ENCODE measurements around the gene PRRT1B. TPM values are rescaled to one million over a fixed set of nuclear protein-coding genes. Genes with fewer than 3 reads are reported as not detected.

PRRT1B gene
- polyA plus RNA-seq, 2 of the 4 experiments (the other 2 are of a cell fraction), result 0.79 to 0.80 TPM

DNA sequence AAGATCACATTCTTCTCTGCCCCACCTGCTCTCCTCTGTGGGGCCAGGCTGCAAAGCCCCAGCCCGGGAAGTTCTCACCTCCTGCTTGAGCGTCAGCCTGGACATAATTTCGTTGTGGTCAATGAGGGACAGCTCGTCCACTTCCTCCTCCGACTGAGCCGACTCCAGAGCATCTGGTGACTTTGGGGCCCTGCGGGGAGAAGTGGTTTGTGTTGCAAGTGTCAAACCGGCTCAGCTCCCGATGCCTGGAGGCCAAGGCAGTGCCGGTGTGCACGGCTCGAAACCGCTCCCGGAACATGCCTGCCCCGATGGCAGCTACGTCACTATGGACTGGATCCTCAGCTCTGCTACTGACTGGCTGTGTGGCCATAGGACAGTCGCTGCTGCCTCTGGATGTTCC, 52.8 kb downstream of the PRRT1B start:
- CTCF ChIA-PET, result interaction anchor here (0.7 to 27.5 kb wide), 5 partner anchors 13 to 145 kb away, joined by 3 to 737 read pairs (median 3); partner anchors contain the start of gene RAPGEF1
- H3K27ac ChIP-seq, result no peak overlapping the region
- POLR2A ChIA-PET, result no interaction called here
- ATAC-seq, result no peak
- peaks cover 20% of the 10 kb centered on the region for H3K4me1 ChIP-seq
- no peak overlapping the region for H3K4me2 ChIP-seq
- TF ChIP-seq RARB (CRISPR knock-in tag; IDR thresholded peaks at IDR 0.05), result no peak
- FAIRE-seq, result no peak
- no peaks in the 10 kb centered on the region for H3K9me3 ChIP-seq
- 92% methylated on average over 17 of the region's 17 CpGs for WGBS (ENCODE audit: missing lambda C conversion rate)
- DNase-seq (ENCODE audit: low read depth in 1 of 2, low spot score in 1 of 2), result no peak
- no peak overlapping the region for H3K4me3 ChIP-seq

DNA sequence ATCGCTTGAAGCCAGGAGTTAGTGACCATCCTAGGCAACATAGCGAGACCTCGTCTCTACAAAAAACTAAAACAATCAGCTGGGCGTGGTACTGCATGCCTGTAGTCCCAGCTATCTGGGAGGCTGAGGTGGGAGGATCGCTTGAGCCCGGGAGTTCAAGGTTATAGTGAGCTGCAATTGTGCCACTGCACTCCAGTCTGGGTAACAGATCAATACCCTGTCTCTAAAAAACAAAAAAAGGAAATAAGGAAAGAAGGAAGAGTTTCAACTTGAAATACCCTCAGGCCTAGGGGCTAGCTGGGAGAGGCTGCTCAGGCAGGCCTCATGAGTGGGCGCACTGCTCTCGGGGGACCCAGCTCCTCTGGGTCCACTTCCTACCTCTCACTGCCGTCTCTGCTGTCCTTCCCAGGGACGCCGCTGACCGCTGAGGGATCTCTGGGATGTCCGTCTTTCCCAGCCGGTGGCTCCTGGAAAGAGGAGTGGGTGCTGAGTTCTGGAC, 56.4 kb downstream of the PRRT1B start:
- H3K4me3 ChIP-seq, result no peak overlapping the region
- FAIRE-seq, result no peak
- no peak overlapping the region for H3K27ac ChIP-seq
- no peak for ATAC-seq
- no peaks in the 10 kb centered on the region for H3K9me3 ChIP-seq
- H3K4me1 ChIP-seq, result peaks cover 12% of the 10 kb centered on the region
- 93% methylated on average over 14 of the region's 14 CpGs for WGBS (ENCODE audit: missing lambda C conversion rate)
- no peak for DNase-seq (ENCODE audit: low read depth in 1 of 2, low spot score in 1 of 2)
- ChIA-PET POLR2A (interaction anchor here (0.6 kb wide), 1 partner anchor 137 kb away, joined by 3 read pairs; no protein-coding TSS in a partner anchor), CTCF (interaction anchor here (0.6 to 27.5 kb wide), 7 partner anchors 9 to 646 kb away, joined by 3 to 737 read pairs (median 4); partner anchors contain the start of gene RAPGEF1)
- no peak overlapping the region for H3K4me2 ChIP-seq
- TF ChIP-seq POLR2AphosphoS2 (conservative IDR thresholded peaks at IDR 0.05; ENCODE audit: low read length) (no peak), GATA3 (IDR thresholded peaks at IDR 0.05; ENCODE audit: borderline replicate concordance) (no peak), HOXB5 (CRISPR knock-in tag; IDR thresholded peaks at IDR 0.05) (no peak), RARB (CRISPR knock-in tag; IDR thresholded peaks at IDR 0.05) (no peak), RNF2 (IDR thresholded peaks at IDR 0.05; ENCODE audit: borderline replicate concordance, low read depth) (no peak), POLR2A (IDR thresholded peaks at IDR 0.05; ENCODE audit: low read length) (no peak), JUNB (IDR thresholded peaks at IDR 0.05) (no peak), BHLHE40 (IDR thresholded peaks at IDR 0.05; ENCODE audit: low read depth, low read length) (no peak), FOSL2 (IDR thresholded peaks at IDR 0.05) (no peak), FOSL2 (CRISPR knock-in tag; IDR thresholded peaks at IDR 0.05) (no peak)
- TF ChIP-seq, protein P1, sequence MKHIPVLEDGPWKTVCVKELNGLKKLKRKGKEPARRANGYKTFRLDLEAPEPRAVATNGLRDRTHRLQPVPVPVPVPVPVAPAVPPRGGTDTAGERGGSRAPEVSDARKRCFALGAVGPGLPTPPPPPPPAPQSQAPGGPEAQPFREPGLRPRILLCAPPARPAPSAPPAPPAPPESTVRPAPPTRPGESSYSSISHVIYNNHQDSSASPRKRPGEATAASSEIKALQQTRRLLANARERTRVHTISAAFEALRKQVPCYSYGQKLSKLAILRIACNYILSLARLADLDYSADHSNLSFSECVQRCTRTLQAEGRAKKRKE (CRISPR knock-in tag; IDR thresholded peaks at IDR 0.05; ENCODE audit: low read depth), result no peak
- TF ChIP-seq, protein P2, sequence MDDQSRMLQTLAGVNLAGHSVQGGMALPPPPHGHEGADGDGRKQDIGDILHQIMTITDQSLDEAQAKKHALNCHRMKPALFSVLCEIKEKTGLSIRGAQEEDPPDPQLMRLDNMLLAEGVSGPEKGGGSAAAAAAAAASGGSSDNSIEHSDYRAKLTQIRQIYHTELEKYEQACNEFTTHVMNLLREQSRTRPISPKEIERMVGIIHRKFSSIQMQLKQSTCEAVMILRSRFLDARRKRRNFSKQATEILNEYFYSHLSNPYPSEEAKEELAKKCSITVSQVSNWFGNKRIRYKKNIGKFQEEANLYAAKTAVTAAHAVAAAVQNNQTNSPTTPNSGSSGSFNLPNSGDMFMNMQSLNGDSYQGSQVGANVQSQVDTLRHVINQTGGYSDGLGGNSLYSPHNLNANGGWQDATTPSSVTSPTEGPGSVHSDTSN (IDR thresholded peaks at IDR 0.05), result no peak
- TF ChIP-seq, protein P3, sequence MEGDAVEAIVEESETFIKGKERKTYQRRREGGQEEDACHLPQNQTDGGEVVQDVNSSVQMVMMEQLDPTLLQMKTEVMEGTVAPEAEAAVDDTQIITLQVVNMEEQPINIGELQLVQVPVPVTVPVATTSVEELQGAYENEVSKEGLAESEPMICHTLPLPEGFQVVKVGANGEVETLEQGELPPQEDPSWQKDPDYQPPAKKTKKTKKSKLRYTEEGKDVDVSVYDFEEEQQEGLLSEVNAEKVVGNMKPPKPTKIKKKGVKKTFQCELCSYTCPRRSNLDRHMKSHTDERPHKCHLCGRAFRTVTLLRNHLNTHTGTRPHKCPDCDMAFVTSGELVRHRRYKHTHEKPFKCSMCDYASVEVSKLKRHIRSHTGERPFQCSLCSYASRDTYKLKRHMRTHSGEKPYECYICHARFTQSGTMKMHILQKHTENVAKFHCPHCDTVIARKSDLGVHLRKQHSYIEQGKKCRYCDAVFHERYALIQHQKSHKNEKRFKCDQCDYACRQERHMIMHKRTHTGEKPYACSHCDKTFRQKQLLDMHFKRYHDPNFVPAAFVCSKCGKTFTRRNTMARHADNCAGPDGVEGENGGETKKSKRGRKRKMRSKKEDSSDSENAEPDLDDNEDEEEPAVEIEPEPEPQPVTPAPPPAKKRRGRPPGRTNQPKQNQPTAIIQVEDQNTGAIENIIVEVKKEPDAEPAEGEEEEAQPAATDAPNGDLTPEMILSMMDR (IDR thresholded peaks at IDR 0.05), result no peak
- TF ChIP-seq, protein P4, sequence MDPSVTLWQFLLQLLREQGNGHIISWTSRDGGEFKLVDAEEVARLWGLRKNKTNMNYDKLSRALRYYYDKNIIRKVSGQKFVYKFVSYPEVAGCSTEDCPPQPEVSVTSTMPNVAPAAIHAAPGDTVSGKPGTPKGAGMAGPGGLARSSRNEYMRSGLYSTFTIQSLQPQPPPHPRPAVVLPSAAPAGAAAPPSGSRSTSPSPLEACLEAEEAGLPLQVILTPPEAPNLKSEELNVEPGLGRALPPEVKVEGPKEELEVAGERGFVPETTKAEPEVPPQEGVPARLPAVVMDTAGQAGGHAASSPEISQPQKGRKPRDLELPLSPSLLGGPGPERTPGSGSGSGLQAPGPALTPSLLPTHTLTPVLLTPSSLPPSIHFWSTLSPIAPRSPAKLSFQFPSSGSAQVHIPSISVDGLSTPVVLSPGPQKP (IDR thresholded peaks at IDR 0.05; ENCODE audit: low read depth, low read length), result no peak
- TF ChIP-seq, protein P5, sequence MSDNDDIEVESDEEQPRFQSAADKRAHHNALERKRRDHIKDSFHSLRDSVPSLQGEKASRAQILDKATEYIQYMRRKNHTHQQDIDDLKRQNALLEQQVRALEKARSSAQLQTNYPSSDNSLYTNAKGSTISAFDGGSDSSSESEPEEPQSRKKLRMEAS (IDR thresholded peaks at IDR 0.05), result no peak

DNA sequence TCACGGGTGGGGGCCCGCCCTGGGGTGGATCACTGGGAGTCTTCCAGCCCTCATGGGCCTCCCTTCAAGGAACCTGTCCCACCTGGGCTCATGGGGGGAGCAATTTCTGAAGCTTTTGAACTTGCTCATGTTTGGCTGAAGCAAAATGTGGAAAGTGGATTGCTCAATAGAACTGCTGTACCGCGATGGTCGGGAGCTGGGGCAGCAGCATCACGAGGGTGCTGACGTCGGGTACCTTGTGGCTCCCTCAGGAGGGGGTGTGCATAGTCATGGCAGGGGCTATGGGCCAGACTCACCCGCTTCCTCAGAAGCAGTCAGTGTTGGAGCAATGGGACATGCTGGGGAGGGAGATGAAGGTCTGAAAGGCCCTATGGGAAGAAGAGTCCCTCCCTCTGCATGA, 57.9 kb downstream of the PRRT1B start:
- DNase-seq (ENCODE audit: low read depth in 1 of 2, low spot score in 1 of 2), result no peak
- no peak for ATAC-seq
- H3K4me1 ChIP-seq, result peaks cover 26% of the 10 kb centered on the region
- no peaks in the 10 kb centered on the region for H3K9me3 ChIP-seq
- TF ChIP-seq HOXB5 (CRISPR knock-in tag; IDR thresholded peaks at IDR 0.05), result no peak
- no peak for TF ChIP-seq MAZ (IDR thresholded peaks at IDR 0.05; ENCODE audit: borderline replicate concordance, low read depth, low read length)
- no peak for TF ChIP-seq FOSB (CRISPR knock-in tag; IDR thresholded peaks at IDR 0.05)
- TF ChIP-seq, protein P1 (CRISPR knock-in tag; IDR thresholded peaks at IDR 0.05; ENCODE audit: low read depth), result no peak
- TF ChIP-seq RNF2 (IDR thresholded peaks at IDR 0.05; ENCODE audit: borderline replicate concordance, low read depth), result no peak
- no peak for TF ChIP-seq POLR2AphosphoS2 (conservative IDR thresholded peaks at IDR 0.05; ENCODE audit: low read length)
- ChIA-PET POLR2A (no interaction called here), CTCF (interaction anchor here (0.6 to 27.5 kb wide), 9 partner anchors 8 to 155 kb away, joined by 3 to 737 read pairs (median 4); partner anchors contain the start of gene RAPGEF1)
- H3K4me2 ChIP-seq, result no peak overlapping the region
- no peak overlapping the region for H3K4me3 ChIP-seq
- FAIRE-seq, result no peak
- no peak overlapping the region for H3K27ac ChIP-seq
- WGBS (ENCODE audit: missing lambda C conversion rate), result 93% methylated on average over 7 of the region's 9 CpGs
